Endothelial cell of umbilical vein (primary cell): Measurements from ENCODE around the gene CLTCL1.

ENCODE experiments used
- EZH2 ChIP-seq: IDR thresholded peaks from 2 replicates; pipeline ENCODE4 v1.6.1; 2012; ENCODE audit warnings: borderline replicate concordance, low read depth, mild to moderate bottlenecking, moderate library complexity, low read length, inconsistent platforms; ENCODE audit not compliant: severe bottlenecking
- POLR2A ChIP-seq: IDR thresholded peaks from 2 replicates; pipeline ENCODE4 v1.6.1; 2012; ENCODE audit warnings: low read depth, mild to moderate bottlenecking, control low read depth, low read length
- POLR2AphosphoS5 ChIP-seq: IDR thresholded peaks from 2 replicates; pipeline ENCODE4 v1.6.1; 2012; ENCODE audit warnings: low read depth, mild to moderate bottlenecking, control low read depth, low read length, moderate library complexity; ENCODE audit not compliant: insufficient read depth
- TF ChIP-seq, protein P1 (sequence below), 2 donors: IDR thresholded peaks; 1 replicate in 1 of 2; 2 replicates in 1 of 2; pipeline ENCODE4 v1.5.1; 2011; ENCODE audit warnings: low read length in 2 of 2, mild to moderate bottlenecking in 2 of 2, moderate library complexity in 2 of 2, control low read depth in 1 of 2, inconsistent platforms in 1 of 2, low read depth in 1 of 2; ENCODE audit not compliant: insufficient read depth in 1 of 2; ENCODE audit errors: extremely low read depth in 1 of 2
- TF ChIP-seq, protein P2 (sequence below): IDR thresholded peaks from 2 replicates; pipeline ENCODE4 v1.6.1; 2011; ENCODE audit not compliant: insufficient read depth, insufficient read length

DNA sequence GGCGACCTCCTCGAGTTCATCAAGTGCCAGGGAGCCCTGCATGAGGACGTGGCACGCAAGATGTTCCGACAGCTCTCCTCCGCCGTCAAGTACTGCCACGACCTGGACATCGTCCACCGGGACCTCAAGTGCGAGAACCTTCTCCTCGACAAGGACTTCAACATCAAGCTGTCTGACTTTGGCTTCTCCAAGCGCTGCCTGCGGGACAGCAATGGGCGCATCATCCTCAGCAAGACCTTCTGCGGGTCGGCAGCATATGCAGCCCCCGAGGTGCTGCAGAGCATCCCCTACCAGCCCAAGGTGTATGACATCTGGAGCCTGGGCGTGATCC, 159.9 kb downstream of the CLTCL1 start:
- no peak for TF ChIP-seq POLR2A
- TF ChIP-seq, protein P1, sequence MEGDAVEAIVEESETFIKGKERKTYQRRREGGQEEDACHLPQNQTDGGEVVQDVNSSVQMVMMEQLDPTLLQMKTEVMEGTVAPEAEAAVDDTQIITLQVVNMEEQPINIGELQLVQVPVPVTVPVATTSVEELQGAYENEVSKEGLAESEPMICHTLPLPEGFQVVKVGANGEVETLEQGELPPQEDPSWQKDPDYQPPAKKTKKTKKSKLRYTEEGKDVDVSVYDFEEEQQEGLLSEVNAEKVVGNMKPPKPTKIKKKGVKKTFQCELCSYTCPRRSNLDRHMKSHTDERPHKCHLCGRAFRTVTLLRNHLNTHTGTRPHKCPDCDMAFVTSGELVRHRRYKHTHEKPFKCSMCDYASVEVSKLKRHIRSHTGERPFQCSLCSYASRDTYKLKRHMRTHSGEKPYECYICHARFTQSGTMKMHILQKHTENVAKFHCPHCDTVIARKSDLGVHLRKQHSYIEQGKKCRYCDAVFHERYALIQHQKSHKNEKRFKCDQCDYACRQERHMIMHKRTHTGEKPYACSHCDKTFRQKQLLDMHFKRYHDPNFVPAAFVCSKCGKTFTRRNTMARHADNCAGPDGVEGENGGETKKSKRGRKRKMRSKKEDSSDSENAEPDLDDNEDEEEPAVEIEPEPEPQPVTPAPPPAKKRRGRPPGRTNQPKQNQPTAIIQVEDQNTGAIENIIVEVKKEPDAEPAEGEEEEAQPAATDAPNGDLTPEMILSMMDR (IDR thresholded peaks at IDR 0.05; ENCODE audit: extremely low read depth in 1 of 2, insufficient read depth in 1 of 2, low read depth in 1 of 2, low read length in 2 of 2), result no peak
- no peak for TF ChIP-seq EZH2
- TF ChIP-seq, protein P2, sequence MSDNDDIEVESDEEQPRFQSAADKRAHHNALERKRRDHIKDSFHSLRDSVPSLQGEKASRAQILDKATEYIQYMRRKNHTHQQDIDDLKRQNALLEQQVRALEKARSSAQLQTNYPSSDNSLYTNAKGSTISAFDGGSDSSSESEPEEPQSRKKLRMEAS, result no peak
- no peak for TF ChIP-seq POLR2AphosphoS5
